Measurements from ENCODE around the gene SLC38A2.
"Not testable (repeated sequence)": the region's sequence is repeated elsewhere in the genome, so short reads cannot be mapped to it uniquely, and the experiment has no call there.

SLC38A2 gene

DNA sequence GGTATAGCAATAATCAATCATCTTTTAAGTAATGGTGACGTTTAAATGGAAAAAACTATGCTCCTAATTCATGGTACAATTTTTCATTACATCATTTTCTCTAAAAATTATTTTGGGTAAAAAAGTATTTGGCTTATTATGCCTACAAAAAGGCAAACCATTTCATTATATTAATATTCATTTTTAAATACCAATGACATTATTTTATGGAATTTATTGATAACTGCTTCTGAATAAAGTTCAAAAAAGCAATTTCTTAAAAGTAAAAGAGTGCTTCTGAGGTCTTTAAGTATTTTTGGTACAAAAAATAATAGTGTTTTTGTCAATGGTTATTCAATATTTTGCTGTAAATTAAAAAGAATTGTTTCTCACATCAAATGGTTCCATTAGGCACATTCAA is 12.2 kb downstream of the SLC38A2 start:
- no peak for DNase-seq

GRCh38 chr12:46359667-46360280 is 12.8 kb downstream of the SLC38A2 start:
- DNase-seq = no peak

- no peak for DNase-seq
Observed at GRCh38 chr12:46358791-46359666, 13.5 kb downstream of the SLC38A2 start.

DNA sequence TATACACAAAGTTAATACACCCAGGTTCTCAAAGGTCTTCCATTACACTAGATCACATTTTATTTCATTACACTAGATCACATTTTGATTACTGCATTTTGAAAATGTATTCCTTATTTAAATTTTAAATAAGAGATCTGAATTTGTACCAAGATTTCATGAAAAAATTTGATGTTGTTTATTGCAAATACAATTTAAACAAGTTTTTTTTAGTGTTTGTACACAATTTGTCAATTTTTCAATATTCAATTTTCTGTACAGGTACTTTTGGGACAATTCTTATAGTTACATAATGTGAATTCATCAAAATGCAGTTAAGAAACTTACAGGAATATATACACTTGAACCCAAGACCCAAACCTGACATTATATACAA is 14.3 kb downstream of the SLC38A2 start:
- DNase-seq = no peak

DNA sequence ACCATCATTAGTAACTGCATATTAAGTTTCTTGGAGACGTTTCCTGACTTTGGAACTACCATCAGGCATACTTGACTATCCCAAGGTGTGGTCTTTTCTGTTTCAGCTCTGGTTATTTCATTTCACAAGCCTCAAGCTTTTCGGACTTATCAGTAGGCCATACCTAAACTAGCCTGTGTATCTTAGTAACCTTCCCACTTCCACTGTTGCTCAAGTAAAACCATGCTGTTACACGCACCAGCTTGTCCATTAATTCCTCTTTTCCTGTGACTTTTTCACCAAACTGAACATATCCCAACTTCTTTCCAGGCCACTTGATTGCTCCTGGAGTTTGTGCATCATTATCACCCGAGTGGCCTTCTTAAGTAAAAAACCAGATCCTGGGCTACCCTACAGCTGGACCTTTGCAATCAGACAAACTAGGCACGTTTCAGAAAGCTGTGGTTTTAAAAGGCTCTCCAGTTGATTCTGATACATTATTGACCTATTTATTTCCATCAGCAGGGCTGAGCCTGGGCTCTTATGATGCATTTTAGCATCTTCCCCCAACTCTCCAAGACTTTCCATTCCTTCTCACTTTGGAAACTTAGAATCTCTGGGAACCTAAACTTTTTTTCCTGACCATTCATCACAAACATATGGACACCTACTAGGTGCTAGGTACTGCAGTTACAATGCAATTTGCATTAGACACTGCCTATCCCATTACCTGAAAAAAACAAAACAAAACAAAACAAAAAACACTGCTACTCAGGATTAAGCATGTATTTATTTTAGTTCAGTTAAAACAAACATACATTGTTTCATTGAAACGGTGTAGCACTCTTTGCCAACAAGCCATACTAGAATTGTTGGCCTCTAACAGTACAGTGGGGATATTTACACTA is 14.9 kb downstream of the SLC38A2 start:
- DNase-seq = no peak

DNA sequence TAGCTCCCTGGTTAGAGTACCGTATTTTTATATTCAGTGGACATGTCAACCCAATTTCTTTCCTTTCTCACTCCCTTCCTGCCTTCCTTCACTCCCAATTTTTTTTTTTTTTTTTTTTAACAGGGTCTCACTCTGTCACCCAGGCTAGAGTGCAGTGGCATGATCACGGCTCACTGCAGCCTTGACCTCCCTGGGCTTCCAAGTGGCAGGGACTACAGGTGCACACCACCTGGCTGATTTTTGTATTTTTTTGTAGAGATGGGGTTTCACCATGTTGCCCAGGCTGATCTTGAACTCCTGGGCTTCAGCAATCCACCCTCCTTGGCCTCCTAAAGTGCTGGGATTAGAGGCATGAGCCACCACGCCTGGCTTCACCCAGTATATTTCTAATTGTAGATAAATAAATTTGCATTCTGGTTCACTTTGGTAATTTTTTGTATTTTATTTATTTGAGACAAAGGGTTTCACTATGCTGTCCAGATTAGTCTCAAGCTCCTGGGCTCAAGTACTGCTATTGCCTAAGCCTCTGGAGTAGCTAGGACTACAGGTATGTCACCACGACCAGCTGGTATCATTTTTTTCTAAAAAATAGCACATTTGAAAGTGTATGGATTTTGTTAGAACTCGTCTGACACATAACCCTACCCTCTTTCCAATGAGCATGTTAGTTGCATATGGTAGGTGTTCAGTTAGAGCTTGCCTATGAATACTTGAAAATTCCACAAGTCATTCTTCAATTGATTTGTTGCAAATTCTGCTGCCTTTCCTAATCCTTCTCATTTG is 15.7 kb downstream of the SLC38A2 start:
- DNase-seq = no peak

DNA sequence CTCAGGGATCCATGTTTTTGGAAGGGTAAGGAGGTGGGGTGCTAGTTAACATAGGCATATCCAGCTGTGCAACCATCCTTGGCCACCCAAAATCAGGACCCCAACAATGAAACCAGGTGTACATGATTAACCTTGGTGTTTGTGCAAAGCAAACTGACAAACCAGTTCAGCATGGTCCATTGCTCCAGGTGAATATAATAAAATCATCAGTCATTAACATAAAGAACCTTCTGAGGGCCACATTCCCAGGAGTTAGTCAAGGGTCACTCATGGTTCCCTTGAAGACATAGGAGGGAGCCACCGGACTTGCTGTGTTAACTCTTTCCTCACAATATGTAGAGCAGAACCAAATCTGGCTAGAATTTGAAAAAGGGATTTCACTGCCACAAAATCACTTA is 17.8 kb downstream of the SLC38A2 start:
- no peak for DNase-seq

GRCh38 chr12:46354111-46354801 is 18.3 kb downstream of the SLC38A2 start:
- no peak for DNase-seq

- no peak for DNase-seq
Observed at GRCh38 chr12:46351886-46352650, 20.5 kb downstream of the SLC38A2 start.

DNA sequence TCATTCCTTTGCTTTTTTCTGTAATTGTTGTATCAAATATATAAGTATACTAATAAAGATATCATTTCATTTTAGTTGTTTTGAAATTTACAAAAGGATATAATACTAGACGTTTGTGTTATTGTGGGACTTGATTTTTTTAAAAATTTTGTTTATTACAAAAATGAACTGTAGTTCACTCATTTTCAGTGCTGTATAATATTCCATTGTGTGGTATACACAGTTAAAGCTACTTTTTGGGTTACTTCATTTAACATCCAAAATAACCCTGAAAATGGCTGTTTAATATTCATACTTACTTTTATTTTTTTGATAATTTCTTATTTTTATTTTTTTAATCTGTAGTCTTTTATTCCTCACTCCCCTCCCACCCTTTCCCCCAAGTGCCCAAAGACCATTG is 21.4 kb downstream of the SLC38A2 start:
- DNase-seq = no peak

DNA sequence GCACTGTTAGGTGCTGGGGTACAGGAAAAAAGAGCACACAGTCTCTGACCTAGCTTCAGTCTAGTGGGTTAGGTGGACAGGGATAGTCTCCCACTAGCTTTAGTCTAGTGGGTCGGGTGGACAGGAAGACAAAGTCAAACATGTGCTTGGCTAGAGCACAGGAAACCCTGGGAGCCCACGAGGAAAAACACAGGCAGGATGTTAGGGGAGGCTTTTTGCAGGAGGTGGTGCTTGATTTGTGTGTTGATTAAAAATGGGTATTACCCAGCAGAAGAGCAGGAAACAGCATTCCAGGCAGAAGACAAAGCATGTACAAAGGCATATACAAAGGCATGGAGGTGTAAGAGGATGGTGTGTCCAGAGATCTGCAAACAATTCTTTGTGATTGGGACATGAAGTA is 23.3 kb downstream of the SLC38A2 start:
- no peak for DNase-seq

DNA sequence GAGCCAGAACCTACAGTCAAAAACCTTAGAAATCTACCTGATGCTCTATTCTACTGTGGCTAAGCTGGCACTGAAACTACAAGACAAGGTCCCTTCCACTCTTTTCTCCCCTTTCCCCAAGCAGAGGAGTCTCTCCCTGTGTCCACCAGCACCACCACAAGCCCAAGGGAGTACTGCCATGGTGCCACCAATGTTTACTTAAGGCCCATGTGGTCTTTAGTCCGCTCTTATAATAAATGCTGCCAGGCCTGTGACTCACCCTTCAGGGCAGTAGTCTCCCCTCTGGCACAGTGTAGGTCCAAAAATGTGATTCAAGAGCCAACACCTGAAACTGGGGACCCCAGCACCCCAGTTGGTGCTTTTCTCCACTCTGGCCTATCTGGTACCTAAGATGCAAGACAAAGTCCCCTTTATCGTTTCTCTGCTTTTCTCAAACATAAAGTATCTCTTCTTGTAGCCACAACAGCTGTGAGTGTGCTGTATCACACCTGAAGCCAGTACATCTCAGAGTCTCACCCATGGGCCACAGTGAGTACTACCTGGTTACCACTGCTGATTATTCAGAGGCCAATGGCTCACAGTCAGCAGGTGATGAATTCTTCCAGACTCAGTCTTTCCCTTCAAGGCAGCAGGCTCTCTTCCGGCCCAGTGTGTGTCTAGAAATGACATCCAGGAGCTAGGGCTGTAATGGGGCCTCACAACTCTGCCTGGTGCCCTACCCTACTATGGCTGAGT is 29.3 kb downstream of the SLC38A2 start:
- DNase-seq = no peak

GRCh38 chr12:46342562-46343033 is 30.0 kb downstream of the SLC38A2 start:
- no peak for DNase-seq

DNA sequence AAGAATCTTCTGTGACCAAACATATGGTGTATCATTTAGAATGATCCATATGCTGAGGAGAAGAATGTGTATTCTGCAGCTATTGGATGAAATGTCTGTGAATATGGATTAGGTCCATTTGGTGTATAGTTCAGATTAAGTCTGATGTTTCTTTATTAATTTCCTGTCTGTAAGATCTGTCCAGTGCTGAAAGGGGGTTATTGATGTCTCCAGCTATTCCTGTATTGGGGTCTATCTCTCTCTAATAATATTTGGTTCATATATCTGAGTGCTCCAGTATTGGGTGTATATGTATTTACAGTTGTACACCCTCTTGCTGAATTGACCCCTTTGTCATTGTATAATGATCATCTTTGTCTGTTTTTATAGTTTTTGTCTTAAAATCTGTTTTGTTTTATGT is 33.5 kb downstream of the SLC38A2 start:
- DNase-seq = no peak

- DNase-seq = no peak
Observed at GRCh38 chr12:46332260-46332659, 40.3 kb downstream of the SLC38A2 start.

- not testable (repeated sequence) for DNase-seq
Observed at GRCh38 chr12:46325075-46325474, 47.5 kb downstream of the SLC38A2 start.

- DNase-seq = no peak
Observed at GRCh38 chr12:46320731-46321130, 51.8 kb downstream of the SLC38A2 start.

DNA sequence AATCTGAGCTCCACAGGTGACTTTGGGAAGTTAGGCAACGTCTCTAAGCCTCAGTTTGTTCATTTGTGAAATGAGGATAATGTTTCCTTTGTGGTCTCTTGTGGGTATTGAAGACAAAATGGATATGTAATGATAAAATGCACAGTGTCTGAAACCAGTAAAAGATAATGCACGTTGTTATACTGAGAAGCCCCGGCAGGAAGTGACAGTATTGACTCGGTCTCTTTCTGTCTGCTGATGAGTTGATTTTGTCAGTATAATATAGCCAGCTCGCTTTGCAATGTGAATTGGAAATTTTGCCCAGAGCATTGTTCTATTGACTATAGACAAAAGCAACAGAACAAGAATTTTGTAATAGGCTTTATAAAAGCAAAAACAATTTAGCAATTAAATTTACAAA is 54.5 kb downstream of the SLC38A2 start:
- DNase-seq = no peak
